GM21515 (cell line): ENCODE data around the gene AKAP8.
"Not testable (repeated sequence)": the region's sequence is repeated elsewhere in the genome, so short reads cannot be mapped to it uniquely, and the experiment has no call there.

ENCODE experiments used
- ATAC-seq: cut with Tn5 transposase; IDR thresholded peaks from one replicate; pipeline ENCODE4 v1.9.1; 2021; ENCODE audit not compliant: unreplicated experiment

AKAP8 gene

DNA sequence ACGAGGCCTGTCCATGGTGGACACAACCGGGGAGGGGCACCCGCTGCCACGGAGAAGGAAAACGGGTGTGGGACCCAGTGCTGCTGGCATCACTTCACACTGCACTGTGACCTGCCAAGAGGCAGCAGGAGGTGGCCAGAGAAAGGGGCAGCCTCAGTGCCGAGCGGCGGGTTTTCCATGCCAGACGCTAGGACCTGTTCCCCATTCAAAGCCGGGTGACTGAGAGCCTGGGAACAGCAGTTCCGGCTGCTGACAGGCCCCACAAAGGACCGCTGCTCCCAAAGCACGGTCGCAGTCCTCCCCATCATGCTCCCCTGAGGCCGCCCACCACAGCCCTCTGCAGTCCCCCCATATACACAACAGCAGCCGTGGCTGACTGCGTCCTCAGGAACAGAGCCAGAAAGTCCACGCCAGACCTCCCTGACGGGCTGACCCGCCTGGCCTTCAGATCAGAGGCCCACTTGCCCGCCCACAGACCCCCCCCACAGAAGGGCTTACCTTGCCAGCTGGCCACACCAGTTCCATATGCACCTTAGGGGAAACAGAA is 5.4 kb downstream of the AKAP8 start:
- no peak for ATAC-seq

DNA sequence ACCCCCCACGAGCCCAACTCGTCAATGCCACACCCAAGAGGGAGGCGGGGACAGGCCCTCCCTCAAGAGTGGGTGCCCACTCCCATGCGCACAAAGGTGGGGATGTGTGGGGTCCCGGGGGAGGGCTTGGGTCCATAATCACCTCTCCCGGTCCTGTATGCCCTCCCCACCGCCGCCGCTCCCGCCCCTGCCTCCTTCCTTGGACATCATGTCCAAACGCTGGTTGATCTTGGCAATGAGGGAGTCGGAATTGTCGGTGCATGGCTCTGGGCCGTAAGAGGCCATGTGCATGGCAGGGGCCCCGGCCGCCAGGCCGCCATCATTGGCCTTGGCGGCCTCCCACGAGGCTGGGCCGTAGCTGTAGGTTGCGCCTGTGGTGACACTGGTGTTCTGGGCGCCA is 5.9 kb downstream of the AKAP8 start:
- no peak for ATAC-seq

DNA sequence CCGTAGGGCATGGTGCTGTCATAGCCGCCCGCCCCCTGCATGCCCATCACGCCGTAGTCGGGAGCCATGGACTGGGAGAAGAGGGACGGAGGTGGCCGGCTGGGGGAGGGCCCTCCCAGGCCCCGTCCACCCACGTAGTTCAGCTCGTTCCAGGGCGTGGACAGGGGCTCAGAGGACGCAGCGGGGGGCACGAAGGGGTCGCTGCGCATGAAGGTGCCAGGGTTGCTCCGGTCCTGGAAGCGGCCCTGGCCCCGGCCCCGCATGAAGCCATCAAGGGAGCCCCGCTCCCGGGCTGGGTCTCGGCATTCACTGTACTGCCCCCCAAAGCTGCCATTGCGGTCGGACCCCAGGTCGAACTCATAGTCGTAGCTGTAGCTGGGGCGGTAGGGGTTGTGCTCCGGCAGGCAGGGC is 6.7 kb downstream of the AKAP8 start:
- ATAC-seq: no peak

DNA sequence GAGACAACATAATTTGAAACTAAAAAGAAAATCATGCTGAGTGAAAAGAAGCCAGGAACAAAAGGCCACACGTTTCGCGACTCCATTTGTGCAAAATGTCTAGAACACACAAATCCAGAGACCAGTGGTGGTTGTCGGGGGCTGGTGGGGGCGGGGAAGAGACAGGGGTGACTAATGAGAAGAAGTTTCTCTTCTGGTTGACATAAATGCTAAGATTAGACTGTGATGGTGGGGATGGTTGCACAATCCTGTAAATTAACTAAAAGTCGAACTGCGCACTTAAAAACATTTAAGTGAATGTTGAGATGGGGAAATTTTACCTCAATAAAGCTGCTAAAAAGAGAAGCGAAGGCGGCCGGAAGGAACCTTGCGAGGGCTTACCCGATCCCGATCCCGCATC is 7.1 kb downstream of the AKAP8 start:
- ATAC-seq: no peak

DNA sequence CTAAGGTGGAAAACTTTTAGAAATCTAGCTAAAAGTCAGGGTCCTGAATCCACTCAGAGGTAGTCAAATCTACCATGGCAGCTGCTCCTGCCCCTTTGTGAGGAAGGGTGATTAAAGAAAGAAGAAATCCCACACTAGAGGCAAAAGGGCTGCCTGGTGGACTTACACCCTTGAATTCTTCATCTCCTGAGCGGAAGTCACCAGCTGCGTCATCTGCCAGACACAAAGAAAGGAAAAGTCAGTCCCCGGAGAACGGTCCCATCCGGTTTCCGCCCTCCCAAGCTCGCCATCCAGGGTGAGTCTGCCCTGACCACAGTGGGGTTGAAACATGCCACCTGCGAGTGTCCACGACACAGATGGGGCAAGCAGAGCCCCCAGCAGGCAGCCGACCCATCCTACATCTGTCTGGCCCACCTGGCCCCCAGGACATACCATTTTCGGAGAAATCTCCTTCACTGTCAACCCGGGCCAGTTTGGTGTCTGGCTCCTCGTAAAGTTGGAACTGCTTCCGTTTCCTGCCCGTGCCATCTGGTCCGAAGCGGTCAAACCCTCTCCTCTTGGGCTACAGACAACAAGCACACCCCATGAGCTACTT is 7.7 kb downstream of the AKAP8 start:
- ATAC-seq: no peak

DNA sequence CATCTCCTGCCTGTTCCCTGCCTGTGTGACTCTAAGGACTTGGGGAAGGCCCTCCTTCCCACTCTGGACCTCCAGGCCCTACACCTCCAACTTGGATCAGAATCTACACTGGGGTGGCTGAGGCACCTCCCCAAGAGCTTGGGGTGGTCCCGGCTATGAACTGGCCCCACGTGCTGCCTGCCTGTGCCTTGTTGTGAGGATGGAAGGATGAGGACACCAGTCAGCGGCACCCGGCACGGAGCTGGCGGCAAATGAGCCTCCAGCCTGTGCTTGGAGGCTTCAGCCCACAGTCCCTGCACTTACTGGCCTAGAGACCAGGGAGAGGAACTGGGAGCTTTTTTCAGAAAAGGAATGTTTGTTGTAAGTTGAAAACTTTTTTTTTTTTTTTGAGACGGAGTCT is 8.5 kb downstream of the AKAP8 start:
- no peak for ATAC-seq

DNA sequence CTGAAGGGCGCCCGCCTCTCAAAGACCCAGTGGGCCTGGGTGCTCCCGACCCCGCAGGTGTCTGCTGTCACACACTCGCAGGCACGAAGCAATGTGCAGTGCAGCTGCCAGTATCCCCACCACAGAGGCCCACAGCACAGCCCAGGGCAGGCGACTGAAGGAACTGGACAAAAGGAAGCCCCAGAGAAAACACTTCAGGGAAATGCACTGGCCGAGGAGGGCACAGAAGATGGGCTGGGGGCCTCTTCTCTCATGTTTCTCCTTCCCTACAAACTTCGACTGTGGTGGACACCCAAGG is 10.0 kb downstream of the AKAP8 start:
- no peak for ATAC-seq

DNA sequence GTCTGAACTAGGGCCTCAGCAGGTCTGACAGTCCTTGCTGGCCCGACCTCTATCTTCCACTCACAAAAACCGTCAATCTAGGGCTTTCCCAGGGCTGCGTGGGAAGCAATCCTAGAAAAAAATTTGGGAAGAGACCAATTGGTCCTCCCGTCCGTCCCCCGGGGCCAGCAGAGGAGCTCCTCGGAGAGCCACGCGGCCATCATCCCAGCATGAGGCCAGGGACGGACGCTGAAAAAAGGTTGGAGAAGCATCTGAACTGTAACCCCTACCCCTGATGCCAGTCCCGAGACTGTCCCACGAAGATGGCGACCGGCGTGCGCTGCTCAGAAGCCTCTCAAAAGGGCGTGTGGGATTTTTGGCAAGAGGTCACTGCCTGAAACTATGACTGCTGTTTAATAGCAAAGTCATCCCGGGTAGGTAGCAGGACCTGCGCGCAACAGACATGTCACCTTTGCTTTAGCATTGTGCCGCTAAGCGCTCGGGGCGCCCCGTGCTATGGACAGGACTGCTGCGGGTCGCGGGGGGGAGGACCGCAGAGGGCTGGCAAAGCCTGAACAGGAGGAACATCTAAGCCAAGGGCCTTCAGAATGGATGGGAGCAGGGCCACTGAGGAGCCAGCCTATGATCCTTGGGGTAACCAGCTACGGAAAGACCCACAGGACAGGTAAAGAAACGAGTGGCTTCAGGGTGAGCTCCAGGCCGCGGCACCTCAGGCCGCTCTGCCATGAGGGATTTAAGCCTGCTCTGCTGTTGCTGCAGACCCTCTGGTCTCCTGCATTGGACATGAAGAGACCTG is 10.6 kb downstream of the AKAP8 start:
- ATAC-seq: no peak

DNA sequence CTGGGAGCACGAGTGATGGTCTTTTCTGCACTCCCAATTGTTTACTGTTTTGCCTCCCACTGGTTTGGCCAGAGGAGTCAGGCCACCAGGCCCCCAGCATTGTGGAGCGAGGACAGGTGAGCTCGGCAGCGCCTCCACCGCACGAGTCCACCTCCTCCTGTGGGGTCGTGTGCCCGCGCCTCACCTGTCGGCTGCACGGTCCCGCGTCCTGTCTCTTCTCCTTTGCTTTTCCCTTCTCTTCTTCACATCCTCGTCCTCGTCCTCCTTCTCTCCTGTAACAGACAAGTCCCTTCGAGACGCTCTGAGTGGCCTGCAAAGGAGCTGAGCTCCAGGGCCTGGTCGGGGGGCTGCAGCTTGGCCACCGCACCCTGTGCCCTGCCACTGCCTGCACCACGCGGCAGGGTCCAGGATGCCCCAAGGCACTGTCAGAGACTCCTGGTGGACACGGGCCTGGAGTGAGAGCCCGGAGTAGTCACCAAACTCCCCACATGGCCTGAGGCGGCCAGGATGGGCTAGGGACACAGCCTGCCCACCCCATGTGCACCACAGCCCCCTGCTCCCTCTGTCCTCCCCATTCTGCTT is 11.4 kb downstream of the AKAP8 start:
- no peak for ATAC-seq

DNA sequence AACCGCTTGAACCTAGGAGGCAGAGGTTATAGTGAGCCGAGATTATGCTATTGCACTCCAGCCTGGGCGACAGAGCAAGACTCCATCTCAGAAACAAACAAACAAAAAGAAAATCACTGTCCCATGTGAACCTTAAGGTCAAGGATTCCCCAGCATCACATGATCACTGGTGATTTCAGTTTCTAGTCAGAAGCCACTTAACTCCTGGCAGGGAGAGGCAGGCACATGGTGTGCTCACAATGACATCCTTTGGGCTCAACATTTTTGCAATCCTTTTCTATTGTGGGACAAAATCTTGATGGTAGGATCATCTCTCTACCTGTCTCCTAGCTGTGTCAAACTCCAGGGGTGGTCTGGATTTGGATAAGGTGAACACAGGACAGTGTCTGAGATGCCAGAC is 12.1 kb downstream of the AKAP8 start:
- no peak for ATAC-seq

DNA sequence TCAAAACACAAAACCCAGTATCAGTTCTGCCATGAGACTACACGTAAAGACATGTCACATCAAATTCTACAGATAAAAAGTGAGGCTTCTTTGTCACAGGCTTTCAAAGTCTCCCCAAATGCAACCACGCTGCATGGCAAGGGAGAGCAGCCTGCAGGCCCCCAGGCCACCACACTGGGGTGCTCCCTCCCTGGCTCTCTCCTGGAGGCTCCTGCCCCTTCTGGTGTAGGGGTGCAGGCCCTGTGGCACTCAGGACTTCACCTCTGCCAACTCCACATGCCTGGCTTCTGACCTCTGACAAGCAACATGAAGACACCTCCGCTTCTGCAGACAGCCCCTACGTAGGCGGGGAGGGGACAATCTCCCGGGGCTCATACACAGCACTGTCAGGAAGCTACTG is 14.3 kb downstream of the AKAP8 start:
- no peak for ATAC-seq

DNA sequence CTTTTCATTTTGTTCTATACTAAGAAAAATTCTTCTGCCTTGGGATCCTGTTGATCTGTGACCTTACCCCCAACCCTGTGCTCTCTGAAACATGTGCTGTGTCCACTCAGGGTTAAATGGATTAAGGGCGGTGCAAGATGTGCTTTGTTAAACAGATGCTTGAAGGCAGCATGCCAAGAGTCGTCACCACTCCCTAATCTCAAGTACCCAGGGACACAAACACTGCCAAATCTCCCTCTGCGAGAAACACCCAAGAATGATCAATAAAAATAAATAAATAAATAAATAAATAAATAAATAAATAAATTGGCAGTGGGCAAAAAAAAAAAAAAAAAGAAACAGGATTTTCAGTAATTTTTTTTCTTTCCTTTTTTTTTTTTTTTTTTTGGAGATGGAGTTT is 15.8 kb downstream of the AKAP8 start:
- not testable (repeated sequence) for ATAC-seq

DNA sequence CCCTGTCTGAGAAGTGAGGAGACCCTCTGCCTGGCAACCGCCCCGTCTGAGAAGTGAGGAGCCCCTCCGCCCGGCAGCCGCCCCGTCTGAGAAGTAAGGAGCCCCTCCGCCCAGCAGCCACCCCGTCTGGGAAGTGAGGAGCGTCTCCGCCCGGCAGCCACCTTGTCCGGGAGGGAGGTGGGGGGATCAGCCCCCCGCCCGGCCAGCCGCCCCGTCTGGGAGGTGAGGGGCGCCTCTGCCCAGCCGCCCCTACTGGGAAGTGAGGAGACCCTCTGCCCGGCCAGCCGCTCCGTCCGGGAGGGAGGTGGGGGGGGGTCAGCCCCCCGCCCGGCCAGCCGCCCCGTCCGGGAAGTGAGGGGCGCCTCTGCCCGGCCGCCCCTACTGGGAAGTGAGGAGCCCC is 16.5 kb downstream of the AKAP8 start:
- ATAC-seq: not testable (repeated sequence)

DNA sequence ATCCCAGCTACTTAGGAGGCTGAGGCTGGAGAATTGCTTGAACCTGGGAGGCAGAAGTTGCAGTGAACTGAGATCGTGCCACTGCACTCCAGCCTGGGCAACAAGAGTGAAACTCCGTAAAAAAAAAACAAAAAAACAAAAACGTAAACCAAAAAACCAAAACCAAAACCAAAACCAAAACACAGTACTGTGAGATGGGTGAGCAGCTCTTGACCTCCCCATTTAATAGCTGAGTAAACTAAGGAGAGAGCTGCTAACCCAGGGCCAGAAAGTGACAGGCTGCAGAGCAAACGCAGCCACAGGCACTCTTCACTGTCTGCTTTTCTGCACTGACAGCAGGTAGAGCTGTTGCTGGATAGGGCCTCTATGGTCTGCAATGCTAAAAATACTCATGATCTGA is 19.6 kb downstream of the AKAP8 start:
- peak; percentile 68 for ATAC-seq

DNA sequence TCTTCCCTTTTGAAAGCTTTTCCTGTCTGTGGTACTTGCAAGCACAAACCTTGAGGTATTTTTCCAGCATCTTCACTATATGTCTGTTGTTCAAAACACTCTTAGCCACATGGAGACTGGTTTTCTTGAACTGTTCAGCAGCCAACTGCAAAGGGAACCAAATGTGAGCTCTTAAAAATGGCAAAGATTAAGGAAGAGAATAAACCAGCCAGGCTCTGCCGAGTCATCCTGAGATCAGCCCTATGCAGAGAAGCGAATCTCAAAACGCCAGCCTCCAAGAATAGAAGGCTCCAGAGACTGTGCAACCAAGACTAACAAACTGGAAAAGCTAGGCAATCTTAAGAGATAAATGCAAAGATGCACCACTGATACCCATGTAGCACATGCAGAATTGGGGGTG is 20.7 kb downstream of the AKAP8 start:
- ATAC-seq: no peak

DNA sequence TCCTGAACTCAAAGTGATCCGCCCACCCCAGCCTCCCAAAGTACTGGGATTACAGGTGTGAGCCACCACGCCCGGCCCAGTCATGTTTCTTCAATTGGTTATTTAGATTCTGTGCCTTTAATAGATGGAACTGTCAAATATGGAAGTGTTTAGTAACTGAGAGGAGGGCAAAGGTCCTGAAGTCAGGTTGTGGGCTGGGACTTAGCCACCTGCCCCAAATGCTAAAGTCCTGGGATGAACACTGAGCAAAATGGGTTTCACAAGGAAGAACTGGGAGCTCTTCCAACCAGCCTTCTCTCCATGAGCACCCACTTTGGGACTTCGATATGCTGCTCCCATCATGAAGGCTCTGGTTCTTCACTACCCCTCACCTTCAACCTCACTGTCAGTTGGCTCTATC is 21.7 kb downstream of the AKAP8 start:
- no peak for ATAC-seq

DNA sequence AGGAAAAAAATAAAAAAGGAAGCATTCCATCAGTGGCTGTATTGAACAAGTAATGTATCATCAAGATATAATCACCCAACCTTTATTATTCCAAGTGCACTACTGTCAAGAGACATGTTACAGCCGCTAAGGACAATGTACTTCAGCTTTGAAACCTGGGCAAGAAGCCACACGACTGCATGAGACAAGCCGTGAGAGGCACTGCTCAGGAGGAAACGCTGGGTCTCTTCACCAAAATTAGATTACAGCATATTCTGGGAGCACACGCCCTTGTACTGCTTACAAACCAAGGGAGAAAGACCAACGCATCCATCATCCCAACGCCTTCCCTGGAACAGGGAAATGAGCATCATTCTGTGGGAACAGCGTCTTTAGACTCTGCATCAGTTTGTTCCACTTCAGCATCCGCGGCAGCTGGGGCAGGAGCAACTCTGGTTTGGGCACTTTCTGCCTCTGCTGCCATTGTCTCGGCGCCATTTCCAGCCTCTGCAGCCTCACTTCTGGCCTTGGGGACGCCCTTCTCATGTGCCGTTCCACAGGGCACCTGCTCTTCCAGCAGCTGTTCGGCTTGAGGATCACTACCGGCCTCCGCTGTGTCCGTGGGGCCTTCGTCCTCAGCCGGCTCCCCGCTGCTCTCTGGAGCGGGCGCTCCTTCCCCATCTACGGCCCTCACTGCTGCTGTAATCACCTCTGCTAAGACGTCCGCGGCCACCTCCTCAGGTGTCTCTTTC is 24.9 kb downstream of the AKAP8 start:
- ATAC-seq: no peak

DNA sequence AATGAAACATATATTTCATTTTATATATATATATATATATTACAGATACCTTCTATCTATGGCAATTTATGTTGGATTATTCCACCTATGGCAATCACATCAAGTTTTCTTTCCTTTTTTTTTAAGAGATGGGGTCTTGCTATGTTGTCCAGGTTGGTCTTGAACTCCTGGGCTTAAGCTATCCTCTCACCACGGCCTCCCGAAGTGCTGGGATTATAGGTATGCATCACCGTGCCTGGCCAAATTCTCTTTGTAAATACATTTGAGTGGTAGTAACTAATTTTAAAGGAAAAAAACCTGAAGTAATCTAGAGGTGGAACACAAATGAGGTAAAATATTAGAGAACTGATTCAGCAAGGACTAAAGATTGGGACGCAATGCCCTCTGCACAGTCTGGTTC is 25.7 kb downstream of the AKAP8 start:
- ATAC-seq: no peak

DNA sequence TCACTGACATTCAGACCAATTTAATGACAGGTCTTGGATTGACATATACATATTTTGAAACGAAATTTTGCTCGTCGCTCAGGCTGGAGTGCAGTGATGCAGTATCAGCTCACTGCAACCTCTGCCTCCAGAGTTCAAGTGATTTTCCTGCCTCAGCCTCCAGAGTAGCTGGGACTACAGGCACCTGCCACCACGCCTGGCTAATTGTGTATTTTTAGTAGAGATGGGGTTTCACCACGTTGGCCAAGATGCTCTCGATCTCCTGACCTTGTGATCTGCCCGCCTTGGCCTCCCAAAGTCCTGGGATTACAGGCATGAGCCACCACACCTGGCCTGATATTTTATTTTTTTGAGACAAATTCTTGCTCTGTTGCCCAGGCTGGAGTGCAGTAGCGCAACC is 27.1 kb downstream of the AKAP8 start:
- not testable (repeated sequence) for ATAC-seq

DNA sequence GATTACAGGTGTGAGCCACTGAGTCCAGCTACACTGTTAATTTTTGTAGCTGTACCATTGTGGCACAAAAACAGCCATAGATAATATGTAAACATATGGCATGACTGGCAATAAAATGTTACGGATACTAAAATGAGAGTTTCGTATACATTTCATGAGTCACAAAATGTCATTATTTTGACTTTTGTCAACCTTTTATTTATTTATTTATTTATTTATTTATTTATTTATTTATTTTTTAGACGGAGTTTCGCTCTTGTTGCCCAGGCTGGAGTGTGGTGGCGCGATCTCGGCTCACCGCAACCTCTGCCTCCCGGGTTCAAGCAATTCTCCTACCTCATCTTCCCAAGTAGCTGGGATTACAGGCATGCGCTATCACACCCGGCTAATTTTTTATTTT is 38.3 kb downstream of the AKAP8 start:
- not testable (repeated sequence) for ATAC-seq

DNA sequence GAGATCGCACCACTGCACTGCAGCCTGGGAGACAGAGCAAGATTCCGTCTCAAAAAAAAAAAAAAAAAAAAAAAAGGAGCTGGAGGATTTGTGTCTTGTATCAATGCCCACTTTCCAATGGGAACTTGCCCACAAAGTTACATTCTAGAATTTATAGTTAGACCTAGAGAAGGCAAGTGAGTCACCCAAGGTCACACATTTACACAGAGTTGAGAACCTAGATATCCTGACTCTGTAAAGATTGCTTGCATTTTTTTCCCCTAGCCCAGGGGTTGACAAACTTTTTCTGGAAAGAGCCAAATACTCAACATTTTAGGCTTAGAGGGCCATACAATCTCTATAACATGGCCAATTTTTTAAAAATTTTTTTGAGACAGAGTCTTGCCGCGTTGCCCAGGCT is 39.5 kb downstream of the AKAP8 start:
- ATAC-seq: no peak

DNA sequence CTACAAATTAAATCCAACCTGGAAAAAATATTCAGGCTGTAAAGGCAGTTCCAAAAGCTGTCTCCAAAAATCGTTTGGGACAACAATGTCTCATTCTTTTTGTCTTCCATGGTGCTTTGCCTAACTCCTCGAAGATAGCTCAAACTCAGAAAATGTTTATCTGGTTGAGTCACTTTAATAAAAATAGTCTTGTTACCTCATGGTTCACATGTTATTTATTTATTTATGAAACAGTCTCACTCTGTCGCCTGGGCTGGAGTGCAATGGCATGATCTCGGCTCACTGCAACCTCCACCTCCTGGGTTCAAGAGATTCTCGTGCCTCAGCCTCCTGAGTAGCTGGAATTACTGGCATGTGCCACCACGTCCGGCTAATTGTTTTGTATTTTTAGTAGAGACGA is 42.4 kb downstream of the AKAP8 start:
- no peak for ATAC-seq
